ENCODE measurements around the gene CDH4.

DNA sequence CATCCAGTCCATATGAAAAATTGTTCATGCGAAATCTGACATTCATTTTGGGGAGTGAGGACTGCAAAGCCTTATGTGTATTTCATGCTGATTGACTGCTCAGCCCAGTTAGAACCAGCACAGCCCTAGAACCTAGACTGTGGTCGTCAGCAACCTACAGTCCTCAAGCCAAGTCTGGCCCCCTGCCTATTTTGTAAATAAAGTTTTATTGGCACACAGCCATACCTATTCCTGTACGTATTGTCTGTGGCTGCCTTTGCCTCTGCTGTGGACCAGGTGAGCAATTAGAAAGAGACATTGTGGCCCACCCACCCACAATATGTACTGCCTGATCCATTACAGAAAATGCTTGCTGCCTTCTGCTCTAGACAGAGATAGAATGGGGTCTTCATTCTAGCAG, 422.6 kb downstream of the CDH4 start:
- TF ChIP-seq CTCF (IDR thresholded peaks at IDR 0.05; ENCODE audit: borderline replicate concordance, extremely low read depth, low read length, poor library complexity, severe bottlenecking) (no peak), EZH2 (IDR thresholded peaks at IDR 0.05; ENCODE audit: borderline replicate concordance, low read depth, low read length, severe bottlenecking) (no peak)
